Measurements from ENCODE around the gene RTEL1. TPM values are rescaled to one million over a fixed set of nuclear protein-coding genes. Genes with fewer than 3 reads are reported as not detected.

Gene RTEL1
- polyA plus RNA-seq, 1 donor from 2014 or later: 29.2 TPM

- Histone ChIP-seq H3K36me3 (ENCODE audit: insufficient read depth, low read length) (no peaks in the 10 kb centered on the region), H3K27ac (ENCODE audit: low read length) (no peak overlapping the region), H3K9me3 (ENCODE audit: low read length) (no peaks in the 10 kb centered on the region), H3F3A (ENCODE audit: insufficient read depth, low read length, poor library complexity, severe bottlenecking) (no peaks in the 10 kb centered on the region), H2AFZ (ENCODE audit: low read depth, low read length) (no peak overlapping the region), H3K4me2 (ENCODE audit: low read length) (no peak overlapping the region), H4K20me1 (ENCODE audit: insufficient read depth) (no peaks in the 10 kb centered on the region), H3K9me2 (ENCODE audit: insufficient read depth, low read length) (no peaks in the 10 kb centered on the region), H3K9ac (ENCODE audit: low read length) (no peak overlapping the region), H3K4me3 (ENCODE audit: low read length) (no peak overlapping the region), H3K27me3 (ENCODE audit: insufficient read depth, low read depth, low read length) (no peaks in the 10 kb centered on the region), H3K79me2 (replicated peaks; ENCODE audit: insufficient read depth, low read length) (peaks cover under 1% of the 10 kb centered on the region)
- TF ChIP-seq POLR2AphosphoS5 (IDR thresholded peaks at IDR 0.05): no peak
- TF ChIP-seq, protein P1, sequence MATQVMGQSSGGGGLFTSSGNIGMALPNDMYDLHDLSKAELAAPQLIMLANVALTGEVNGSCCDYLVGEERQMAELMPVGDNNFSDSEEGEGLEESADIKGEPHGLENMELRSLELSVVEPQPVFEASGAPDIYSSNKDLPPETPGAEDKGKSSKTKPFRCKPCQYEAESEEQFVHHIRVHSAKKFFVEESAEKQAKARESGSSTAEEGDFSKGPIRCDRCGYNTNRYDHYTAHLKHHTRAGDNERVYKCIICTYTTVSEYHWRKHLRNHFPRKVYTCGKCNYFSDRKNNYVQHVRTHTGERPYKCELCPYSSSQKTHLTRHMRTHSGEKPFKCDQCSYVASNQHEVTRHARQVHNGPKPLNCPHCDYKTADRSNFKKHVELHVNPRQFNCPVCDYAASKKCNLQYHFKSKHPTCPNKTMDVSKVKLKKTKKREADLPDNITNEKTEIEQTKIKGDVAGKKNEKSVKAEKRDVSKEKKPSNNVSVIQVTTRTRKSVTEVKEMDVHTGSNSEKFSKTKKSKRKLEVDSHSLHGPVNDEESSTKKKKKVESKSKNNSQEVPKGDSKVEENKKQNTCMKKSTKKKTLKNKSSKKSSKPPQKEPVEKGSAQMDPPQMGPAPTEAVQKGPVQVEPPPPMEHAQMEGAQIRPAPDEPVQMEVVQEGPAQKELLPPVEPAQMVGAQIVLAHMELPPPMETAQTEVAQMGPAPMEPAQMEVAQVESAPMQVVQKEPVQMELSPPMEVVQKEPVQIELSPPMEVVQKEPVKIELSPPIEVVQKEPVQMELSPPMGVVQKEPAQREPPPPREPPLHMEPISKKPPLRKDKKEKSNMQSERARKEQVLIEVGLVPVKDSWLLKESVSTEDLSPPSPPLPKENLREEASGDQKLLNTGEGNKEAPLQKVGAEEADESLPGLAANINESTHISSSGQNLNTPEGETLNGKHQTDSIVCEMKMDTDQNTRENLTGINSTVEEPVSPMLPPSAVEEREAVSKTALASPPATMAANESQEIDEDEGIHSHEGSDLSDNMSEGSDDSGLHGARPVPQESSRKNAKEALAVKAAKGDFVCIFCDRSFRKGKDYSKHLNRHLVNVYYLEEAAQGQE (IDR thresholded peaks at IDR 0.05; ENCODE audit: borderline replicate concordance): no peak
- no peak for TF ChIP-seq RAD21 (conservative IDR thresholded peaks at IDR 0.05)
These were observed 24.4 kb upstream of the RTEL1 start for GRCh38 chr20:63633732-63634131.

DNA sequence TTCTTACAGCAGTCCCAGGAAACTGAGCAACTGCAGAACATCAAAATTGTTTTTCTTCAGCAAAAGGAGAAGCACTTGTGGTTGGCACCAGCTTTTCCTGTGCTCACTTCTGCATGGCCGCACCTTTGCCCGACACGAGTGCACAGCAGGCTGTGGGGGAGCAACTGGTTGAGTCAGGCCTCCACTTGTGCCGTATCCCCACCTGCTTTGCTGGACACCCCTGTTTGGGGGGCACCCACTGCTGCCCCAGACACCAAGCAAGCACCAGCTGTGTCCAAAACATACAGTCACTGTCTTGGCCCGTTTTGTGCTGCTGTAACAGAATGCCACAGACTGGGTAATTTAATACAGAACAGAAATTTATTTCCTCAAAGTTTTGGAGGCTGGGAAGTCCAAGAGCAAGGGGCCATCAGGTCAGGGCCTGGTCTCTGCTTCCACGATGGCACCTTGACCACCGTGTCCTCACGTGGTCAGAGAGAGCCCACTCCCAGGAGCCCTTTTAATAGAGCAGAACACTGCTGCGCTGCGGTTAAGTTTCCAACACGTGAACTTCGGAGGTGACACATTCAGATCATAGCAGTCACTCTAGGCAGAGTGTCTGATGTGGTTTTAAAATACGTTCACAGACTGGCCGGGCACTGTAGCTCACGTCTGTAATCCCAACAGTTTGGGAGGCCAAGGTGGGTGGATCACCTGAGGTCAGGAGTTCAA lies 22.5 kb upstream of the RTEL1 start:
- no peak overlapping the region for H3K4me3 ChIP-seq (ENCODE audit: low read length)
- no peak overlapping the region for H3K27ac ChIP-seq (ENCODE audit: low read length)
- no peaks in the 10 kb centered on the region for H3K79me2 ChIP-seq (replicated peaks; ENCODE audit: insufficient read depth, low read length)
- no peaks in the 10 kb centered on the region for H4K20me1 ChIP-seq (ENCODE audit: insufficient read depth)
- H3K27me3 ChIP-seq (ENCODE audit: insufficient read depth, low read depth, low read length): no peaks in the 10 kb centered on the region
- H3K9me3 ChIP-seq (ENCODE audit: low read length): no peaks in the 10 kb centered on the region
- no peak overlapping the region for H2AFZ ChIP-seq (ENCODE audit: low read depth, low read length)
- H3K36me3 ChIP-seq (ENCODE audit: insufficient read depth, low read length): no peaks in the 10 kb centered on the region
- H3K9me2 ChIP-seq (ENCODE audit: insufficient read depth, low read length): no peaks in the 10 kb centered on the region
- no peaks in the 10 kb centered on the region for H3F3A ChIP-seq (ENCODE audit: insufficient read depth, low read length, poor library complexity, severe bottlenecking)
- TF ChIP-seq, protein P1 (IDR thresholded peaks at IDR 0.05; ENCODE audit: borderline replicate concordance): no peak
- TF ChIP-seq MXI1 (conservative IDR thresholded peaks at IDR 0.05; ENCODE audit: poor library complexity, severe bottlenecking) (no peak), CTCF (IDR thresholded peaks at IDR 0.05; ENCODE audit: poor library complexity, severe bottlenecking) (no peak), EP300 (conservative IDR thresholded peaks at IDR 0.05; ENCODE audit: poor library complexity, severe bottlenecking) (no peak), SMC3 (conservative IDR thresholded peaks at IDR 0.05; ENCODE audit: poor library complexity) (no peak), POLR2AphosphoS5 (IDR thresholded peaks at IDR 0.05) (no peak), RAD21 (conservative IDR thresholded peaks at IDR 0.05) (no peak), EZH2 (IDR thresholded peaks at IDR 0.05; ENCODE audit: borderline replicate concordance, insufficient read depth, low read length, poor library complexity, severe bottlenecking) (no peak), TAF1 (IDR thresholded peaks at IDR 0.05; ENCODE audit: low read depth) (no peak)
- no peak overlapping the region for H3K4me2 ChIP-seq (ENCODE audit: low read length)
- no peak overlapping the region for H3K9ac ChIP-seq (ENCODE audit: low read length)
